GM21447 (cell line): ENCODE data around the gene SOAT2.

Source experiments
- ATAC-seq: cut with Tn5 transposase; IDR thresholded peaks from one replicate; pipeline ENCODE4 v1.9.1; 2021; ENCODE audit not compliant: unreplicated experiment

SOAT2 gene

DNA sequence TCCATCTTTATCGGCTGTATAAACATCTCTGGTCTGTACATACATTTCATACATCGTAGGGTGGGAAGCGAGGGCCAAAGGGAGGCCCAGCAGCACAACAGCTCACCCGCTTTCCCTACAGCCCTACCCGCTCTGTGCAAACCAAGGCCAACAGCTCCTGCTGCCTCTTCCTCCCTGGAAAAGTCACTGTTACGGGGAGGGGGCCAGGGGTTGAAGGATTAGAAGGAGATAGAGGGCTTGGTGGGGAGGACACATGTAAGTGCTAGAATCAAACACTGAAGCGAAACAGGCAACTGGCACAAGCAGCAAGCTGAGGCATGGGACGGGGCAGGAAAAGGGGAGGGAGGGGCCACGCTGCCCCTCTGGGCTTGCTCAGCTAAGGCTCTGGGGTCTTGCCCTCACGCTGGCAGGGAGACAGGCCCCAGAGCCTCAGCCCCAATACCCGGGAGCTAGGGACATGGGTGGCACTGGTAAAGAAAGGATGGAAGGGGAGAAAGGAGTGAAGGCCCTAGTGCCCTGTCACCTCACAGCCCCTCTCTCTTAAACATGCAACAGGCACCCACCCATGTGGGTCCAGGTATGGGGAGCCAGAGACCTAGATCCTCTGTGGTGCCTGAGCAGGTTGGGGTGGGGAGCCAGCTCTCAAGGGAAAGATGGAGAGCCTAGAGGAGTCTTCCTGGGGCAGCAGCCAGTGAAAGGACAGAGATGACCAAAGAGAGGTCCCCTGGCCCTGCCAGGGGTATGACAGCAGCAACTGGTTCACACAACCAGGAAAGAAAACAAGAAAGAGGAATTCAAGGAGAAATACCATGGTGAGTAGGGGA is 38.5 kb upstream of the SOAT2 start:
- no peak for ATAC-seq

DNA sequence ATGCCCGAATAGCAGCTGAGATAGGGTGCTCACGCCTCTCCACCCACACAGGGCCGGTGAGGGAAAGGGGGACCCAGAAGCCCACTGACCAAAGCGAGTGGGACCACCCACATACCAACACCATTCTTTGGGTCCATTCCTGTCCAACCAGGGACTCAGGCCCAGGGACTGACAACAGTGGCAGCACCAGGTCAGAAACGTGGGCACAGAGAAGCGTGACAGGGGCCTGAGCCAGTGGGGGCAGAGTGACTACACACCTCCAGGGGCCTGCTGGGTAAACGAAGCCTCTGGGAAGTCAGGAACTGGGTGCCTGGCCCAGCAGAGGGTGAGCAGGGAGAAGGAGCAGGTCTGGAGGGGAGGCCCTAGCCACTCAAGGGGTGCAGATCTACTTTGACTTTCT is 37.8 kb upstream of the SOAT2 start:
- no peak for ATAC-seq

DNA sequence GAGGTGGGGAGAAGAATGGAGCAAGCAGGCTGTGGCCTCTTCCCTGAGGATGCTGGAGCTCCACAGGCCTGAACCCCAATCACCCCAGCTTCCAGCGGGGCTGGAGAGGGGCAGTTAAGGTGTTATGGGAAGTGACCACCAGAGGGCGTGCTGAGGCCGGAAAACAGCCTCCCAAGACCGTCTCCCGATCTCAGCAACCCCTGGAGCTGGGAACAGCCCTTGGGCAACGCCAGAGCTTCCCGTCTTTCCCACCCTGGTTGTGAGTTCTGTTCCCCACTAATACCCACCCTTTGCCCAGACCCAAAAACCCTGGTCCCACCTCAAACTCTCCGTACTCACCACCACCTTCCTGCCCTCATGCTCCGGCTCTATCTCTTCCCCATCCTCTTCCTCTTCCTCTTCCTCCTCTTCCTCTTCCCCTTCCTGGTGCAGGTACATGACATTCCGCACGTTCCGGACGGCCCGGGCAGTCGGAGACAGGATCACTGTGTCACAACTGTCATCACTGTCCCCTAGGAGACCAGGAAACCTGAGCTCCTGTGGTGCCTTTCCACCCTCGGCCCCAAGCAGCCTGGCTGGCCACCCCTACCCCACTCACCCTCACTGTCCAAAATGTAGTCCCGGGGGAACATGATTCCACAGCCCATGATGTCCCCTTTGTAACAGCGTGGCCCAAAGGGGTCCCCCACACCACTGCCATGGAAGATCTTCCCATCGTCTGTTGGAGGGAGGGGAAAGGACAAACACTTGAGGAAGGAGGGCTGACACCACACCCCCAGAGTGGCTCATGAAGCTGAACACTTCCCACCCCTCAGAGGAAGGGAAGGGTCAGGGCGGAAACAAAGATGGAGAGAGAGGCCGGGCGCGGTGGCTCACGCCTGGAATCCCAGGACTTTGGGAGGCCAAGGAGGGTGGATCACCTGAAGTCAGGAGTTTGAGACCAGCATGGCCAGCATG is 37.0 kb upstream of the SOAT2 start:
- ATAC-seq: no peak

DNA sequence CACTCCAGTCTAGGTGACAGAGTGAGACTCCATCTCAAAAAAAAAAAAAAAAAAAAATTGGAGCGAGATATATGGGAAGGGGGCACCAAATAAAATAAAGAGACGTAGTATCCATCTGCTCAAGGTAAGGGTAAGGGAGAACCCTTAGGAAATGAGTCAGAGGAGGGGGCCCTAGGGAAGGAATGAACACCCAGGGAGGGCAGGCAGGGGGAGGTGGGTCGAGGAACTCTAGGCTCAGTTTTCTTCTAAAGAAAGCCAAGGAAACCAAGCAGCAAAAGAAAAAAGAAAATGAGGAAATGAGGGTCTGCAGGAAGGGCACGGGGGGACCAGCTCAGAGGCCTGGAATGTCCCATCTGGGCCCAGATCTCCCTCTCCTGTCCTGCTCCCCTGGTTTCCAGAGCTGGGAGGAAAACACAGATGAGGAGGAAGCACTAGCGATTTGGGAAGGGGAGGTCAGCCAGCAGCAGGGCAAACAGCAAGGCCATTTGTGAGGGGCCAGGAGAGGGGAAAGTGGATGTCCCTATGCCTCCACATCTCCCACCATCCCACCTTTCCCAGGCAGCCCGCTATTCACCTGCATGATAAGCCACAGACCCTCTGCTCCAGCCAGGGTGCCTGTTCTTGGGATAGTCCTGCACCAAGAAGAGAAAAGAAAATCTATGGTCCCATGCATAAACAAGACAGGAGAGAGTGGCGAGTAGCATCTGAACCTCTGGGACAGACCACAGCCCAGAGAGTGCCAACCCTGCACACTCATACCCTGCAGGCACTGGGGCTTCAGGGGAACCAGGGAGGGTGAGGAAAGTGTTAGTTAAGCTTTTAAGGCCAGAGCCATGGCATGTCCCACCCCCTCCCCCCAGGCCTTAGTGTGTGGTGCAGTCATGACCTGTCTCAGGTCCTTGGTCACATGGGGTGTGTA is 36.0 kb upstream of the SOAT2 start:
- no peak for ATAC-seq

DNA sequence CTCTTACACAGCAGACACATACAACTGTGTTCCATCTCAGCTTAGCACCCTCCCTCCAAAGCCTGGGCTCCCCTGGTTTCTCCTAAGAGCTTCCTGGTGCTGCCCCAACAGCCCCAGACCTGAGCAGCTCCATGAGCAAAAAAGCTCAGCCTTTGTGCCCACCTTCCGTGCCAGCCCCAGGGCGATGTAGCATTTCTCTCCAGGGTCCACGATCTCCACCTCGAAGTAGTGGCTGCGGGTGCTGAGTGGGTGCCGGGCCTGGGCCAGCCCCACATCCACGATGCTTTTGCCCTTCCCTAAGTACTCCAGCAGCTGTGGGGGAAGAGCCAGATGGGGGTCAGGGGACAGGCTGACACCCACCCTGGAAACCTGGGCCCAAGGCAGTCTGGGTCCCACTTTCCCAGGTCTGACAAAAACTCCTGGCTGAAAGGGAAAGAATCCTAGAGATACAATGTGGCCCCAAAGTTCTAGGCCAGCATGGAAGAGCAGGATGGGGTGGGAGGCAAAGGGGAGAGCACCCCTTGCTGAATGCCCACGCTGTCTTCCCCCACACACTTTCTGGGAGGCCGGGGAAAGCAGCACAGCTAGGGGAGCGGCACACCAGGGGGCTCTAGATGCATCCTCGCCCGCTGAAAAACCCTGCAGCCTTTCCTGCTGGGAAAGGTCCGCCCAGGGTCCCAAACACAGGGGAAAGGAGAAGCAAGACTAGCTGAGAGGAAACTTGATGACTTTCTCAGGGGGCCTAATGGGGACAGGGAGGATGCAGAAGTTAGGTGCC is 35.1 kb upstream of the SOAT2 start:
- no peak for ATAC-seq

DNA sequence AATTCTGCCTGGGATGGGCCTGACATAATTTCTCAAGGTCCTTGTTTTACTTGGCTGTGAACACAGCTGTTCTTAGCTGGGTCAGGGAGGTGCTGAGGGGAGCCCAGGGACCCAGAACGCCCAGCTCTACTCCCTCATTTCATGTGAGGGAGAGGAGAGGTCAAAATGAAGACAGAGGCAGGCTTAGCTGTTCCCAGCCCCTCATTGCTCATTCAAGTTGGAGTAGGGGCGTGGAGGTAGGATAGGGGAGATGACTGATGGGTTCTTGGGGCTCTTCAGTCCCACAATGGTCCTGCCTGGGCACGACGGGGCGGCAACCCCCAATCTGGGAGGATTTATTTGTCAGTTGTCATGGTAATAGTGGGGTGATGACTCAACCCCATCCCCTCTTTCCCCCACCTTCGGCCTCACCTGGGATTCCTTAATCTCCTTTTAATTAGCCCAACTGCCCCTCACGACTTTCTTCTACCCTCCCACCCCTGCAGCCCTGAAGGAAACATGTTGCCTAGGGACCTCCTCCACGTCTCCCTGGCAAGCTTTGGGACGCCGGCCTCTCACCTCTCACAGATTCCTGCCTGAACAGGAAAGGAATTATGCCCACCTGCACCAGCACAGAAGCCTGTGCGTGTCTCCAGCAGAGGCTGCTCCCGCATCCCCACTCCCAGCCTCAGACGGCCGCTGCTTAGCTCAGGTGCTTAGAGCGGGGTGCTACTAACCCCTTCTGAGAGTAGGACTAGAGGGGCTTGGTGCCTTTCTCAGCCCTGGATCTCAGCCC is 34.3 kb upstream of the SOAT2 start:
- ATAC-seq: no peak

DNA sequence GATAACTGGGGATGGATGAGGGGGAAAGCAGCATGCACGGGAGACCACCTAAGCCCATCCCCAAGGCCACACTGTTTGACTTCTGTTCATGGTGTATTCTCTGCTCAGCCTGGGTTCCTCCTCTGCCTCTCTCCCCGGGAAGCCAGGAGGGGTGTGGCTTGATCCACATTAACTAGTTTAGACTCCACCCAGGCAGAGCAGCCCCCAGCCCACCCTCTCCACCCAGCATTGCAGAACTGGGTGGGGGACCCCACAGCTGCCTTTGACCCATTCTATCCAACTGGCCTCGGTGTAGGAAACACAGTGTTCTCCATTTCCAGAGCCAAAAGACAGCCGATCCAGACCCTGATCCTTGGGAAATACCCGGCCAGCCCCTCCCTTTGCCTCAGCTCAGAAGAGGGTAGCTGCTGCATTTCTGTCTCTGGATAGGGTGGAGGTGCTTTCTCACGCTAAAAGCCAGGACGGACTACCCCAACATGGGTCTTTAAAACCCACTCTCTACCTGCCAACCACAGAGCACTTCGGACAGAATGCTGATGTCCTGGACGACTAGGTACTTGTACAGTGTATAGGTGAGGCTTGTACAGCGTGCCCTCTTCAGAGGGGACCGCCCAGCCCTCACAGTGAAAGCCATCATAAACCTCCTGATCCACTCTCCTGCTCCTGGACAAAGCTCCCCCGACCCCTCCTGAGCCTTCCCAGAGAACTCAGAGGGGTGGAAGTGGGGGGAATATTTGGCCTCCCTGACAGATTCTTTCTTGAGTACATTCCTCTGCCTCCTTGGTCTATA is 33.5 kb upstream of the SOAT2 start:
- no peak for ATAC-seq

DNA sequence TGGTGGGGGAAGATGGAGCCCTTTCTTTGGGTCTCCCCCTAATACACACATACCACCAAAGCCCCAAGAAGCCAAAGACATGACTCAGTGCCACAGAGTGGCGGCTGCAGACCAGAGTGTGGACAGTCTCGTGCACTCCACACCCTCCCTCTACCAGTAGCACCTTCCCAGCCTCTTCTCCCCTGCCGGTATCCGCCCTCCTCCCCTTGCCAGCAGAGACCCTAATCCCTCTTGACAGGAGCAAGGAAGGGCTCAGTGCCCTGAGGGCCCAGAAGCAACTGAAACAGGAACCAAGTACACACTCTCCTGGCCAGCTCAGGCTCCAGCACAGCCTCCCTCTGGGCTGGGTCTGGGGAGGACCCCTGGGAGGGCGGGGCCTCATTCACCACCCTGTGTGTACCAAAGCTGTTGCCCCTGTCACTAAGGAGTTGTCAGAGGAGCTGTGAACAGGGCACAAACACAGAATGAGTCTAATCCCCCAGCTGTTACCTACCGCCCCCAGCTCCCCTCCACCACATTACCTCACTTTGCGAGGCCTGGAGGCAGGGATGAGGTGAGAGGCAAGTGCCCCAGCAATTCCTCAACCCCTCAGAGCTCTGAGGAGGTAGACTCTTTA is 32.3 kb upstream of the SOAT2 start:
- ATAC-seq: no peak

DNA sequence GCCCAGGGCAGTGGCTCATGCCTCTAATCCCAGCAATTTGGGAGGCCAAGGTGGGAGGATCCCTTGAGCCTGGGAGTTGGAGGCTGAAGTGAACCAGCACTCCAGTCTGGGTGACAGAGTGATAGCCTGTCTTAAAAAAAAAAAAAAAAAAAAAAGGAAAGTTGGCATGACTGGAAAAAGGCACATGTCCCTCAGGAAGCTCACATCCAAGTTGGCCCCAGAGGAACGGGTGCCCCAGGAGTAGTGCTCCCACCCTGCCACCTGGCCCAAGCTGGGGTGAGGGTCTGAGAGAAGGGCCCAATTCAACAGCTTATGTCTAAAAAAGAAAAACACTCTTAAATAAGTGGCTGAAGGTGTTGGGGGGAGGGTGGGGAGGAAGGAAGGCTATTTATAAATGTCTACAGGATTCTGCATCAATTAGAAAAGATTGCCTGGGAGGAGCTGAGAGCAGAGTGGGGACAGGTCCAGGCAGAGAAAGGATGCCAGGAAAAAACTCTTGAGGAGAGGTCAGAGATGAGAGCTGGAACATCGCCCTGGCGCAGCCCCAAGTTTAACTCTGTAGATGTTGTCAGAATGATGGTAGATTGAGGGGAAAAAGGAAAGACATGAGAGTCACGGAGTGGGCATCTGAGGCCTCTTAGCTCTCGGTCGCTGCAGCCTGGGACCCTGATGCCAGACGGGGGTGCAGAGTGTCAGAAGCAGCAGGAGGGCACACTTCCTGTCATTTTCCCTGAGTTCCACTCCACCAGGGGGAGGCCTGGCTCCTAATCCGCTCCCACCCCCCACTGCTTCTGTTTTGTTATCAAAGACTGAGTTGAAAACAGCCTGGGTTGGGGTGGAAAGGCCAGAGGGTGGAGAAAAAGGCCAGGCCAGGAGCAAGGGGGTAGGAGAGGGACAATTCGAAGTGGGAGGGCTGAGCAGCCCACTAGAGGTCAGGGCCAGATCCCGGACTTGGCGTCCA is 31.4 kb upstream of the SOAT2 start:
- ATAC-seq: no peak

DNA sequence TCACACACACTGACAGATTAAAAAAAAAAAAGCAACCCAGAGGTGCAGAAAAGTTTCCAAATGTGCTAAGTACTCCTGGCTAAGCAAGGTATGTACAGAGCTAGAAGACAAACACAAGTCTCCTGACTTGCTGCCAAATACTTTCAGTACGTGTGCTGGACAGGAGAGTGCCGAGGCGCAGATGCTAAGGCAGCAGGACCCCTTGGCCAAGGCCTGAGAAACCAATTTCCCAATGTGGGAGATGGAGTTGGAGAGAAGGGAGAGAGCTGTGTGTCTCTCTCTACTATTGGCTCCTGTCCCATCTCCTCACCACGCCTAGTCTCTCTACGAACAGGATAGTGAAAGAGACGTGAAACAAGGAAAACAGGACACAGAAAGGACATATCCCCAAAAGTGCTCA is 29.4 kb upstream of the SOAT2 start:
- ATAC-seq: no peak

DNA sequence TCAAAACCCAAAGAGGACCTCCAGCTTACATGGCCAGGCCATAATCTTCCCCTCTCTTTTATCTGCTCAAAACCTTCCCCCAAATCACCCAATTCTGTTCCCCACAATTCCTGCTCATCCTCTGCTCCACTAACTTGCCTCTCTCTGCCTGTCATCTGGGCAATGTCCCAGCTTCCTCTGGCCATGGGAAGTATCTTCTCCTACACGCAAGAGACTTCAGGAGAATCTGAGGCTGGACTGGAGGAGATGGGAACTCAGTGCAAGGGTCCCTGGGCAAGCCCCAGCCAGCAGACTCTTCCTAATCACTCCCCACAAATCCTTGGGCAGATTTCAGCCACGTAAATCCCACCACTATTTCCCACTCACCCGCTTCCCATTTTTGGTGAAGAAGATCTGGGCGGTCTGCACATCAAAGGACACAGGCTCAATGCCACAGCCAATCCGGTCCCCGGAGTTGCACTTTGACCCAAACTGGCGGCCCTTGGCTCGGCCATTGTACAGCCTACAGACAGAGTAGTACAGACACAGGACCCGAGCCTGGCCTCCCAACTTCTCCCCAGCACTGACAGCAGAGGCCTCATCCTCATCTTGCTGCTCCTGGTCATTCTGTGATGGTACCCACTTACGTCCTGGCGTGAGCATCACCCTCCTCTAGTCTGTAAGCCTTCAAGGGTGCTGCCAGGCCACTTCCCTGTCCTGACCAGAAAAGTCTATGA is 28.8 kb upstream of the SOAT2 start:
- ATAC-seq: no peak

DNA sequence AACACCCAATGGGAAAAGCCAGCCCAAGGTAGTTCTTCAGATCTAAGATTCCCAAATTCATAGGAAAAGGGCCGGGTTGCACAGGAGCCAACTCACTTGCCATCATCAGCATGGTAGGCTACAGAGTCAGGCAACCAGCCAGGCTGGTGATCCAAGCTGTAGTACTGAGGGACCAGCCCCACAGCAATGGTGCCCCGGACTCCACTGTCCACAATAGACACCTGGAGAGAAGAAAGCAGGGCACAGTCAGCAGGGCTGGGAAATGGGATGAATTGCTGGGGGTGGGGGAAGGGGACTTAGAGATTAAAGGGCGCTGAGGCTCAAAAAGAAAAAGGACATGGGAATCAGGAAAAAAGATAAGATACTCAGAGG is 28.3 kb upstream of the SOAT2 start:
- ATAC-seq: no peak

DNA sequence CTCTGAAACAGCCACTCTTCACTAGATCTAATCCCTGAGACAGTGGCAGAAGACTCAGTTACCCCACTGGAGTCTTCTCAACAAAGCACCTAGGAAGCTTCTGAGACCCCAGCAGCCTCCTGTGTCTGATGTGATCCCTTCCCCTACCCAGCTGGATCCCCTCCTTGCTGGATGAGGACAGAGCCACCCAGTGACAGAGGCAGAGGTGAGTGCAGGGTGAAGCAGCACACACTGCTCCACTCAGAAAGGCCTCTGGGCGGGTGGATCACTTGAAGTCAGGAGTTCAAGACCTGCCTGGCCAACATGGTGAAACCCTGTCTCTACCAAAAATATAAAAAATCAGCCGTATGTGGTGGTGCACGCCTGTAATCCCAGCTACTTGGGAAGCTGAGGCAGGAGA is 26.8 kb upstream of the SOAT2 start:
- no peak for ATAC-seq

DNA sequence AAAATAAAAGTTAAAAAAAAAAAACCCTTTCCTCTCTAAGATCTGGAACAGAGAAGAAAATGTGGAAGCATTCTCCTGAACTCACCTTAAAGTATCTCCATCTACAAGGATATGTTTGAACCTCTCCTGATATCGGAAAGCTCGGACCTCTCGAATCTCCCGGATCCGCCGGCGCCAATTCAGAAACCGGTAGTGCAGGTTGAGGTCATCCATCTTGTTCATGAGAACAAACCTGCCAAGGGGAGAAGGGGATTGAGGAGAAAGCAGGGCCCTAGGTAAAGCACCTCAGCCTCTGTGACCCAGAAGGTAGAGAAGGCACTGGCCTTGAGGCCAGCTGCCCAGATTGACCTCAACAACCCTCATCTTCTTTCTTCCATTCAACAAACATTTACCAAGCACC is 26.3 kb upstream of the SOAT2 start:
- no peak for ATAC-seq

DNA sequence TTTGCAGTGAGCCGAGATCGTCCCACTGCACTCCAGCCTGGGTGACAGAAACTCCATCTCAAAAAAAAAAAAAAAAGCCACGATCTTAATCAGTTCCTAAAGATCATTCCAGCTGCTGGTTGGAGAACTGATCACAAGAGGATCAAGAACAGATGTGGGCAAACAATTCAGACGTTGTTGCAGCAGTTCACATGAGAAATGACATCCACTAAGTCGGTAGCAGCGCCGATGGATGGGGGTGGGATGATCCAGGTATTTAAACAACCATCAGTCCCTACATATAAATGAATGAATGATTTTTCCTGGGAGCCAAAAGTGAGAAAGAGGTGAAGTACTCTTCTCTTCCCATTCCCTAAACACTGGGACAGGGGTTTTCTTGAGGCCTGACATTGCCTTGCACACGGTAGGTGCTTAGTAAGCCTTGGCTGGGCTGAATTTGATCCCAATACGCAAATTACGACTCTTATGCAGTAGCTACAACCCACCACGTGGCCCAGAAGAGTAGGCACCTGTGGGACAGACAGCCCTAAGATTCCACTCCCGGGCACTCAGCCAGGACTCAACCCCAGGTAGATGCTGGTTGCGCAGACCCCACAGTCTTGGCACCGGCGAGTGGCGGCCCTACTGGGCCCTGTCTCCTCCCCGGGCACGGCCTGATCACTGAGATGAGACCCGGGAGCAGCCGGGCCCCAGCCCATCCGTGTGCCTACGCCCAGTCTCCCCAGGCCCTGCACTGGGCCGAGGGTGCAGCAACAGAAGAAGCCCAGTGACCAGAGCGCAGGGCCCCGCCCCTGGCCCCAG is 24.7 kb upstream of the SOAT2 start:
- ATAC-seq: peak; percentile 21
